BE2C (cell line): ENCODE measurements around the gene PCDH9.

ENCODE experiments used
- DNase-seq: peaks from one replicate; pipeline ENCODE4 v3.0.0-alpha.2; 2020
- H3K27me3 ChIP-seq: fragments of 250-450 bp; sonication (Bioruptor Pico); 2 replicates; pipeline ENCODE4 v1.5.1; 2020; ENCODE audit warnings: mild to moderate bottlenecking
- H3K36me3 ChIP-seq: fragments of 250-450 bp; sonication (Bioruptor Pico); 2 replicates; pipeline ENCODE4 v1.5.1; 2020; ENCODE audit warnings: mild to moderate bottlenecking
- H3K4me1 ChIP-seq: fragments of 250-450 bp; sonication (Bioruptor Pico); 2 replicates; pipeline ENCODE4 v1.5.1; 2020
- H3K4me3 ChIP-seq: 2 replicates; pipeline ENCODE4 v1.5.1; 2011; ENCODE audit warnings: low read depth, low read length
- H3K9me3 ChIP-seq: fragments of 250-450 bp; sonication (Bioruptor Pico); 2 replicates; pipeline ENCODE4 v1.5.1; 2020
- TF ChIP-seq, protein P1 (sequence below): IDR thresholded peaks from 2 replicates; pipeline ENCODE4 v1.5.1; 2012; ENCODE audit warnings: mild to moderate bottlenecking, low read depth, low read length

The PCDH9 gene

DNA sequence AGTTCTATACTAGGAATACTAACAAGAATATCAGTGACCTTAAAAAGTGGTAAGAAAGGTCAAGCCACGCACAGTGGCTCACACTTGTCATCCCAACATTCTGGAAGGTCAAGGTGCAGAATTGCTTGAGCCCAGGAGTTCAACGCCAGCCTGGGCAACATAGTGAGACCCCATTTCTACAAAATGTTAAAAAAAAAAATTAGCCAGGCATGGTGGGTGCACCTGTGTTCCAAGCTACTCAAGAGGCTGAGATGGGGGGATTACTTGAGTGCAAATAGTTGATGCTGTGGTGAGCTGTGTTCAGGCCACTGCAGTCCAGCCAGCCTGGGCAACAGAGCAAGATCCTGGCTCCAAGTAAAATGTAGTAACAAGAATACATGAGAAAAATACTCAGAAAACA is 61.8 kb downstream of the PCDH9 start:
- H3K4me3 ChIP-seq: no peak overlapping the region
- TF ChIP-seq, protein P1, sequence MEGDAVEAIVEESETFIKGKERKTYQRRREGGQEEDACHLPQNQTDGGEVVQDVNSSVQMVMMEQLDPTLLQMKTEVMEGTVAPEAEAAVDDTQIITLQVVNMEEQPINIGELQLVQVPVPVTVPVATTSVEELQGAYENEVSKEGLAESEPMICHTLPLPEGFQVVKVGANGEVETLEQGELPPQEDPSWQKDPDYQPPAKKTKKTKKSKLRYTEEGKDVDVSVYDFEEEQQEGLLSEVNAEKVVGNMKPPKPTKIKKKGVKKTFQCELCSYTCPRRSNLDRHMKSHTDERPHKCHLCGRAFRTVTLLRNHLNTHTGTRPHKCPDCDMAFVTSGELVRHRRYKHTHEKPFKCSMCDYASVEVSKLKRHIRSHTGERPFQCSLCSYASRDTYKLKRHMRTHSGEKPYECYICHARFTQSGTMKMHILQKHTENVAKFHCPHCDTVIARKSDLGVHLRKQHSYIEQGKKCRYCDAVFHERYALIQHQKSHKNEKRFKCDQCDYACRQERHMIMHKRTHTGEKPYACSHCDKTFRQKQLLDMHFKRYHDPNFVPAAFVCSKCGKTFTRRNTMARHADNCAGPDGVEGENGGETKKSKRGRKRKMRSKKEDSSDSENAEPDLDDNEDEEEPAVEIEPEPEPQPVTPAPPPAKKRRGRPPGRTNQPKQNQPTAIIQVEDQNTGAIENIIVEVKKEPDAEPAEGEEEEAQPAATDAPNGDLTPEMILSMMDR: no peak
- H3K4me1 ChIP-seq: no peaks in the 10 kb centered on the region; the same call in 1 of the 2 replicates
- no peaks in the 10 kb centered on the region for H3K9me3 ChIP-seq
- no peak for DNase-seq
- no peaks in the 10 kb centered on the region for H3K27me3 ChIP-seq
- H3K36me3 ChIP-seq: no peaks in the 10 kb centered on the region

DNA sequence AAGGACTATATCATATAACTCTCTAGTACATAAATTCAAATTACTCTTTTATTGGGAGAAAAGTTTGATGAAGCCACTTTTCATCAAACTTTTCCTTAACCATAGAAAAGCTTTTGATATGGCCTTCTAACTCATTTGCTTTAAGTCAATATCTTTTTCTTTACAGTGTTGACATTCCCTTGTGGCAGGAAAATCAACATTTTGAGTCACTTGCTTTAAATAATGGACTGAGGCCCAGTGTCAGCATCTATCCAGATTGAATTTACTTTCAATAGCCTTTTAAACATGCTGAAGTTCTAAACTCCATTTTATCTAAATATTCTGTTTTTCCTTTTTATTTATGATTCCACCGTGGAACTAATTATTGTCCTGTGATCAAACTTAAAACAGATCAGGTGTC is 62.7 kb downstream of the PCDH9 start:
- Histone ChIP-seq H3K36me3 (no peaks in the 10 kb centered on the region), H3K9me3 (no peaks in the 10 kb centered on the region), H3K27me3 (no peaks in the 10 kb centered on the region), H3K4me1 (no peaks in the 10 kb centered on the region), H3K4me3 (no peak overlapping the region)
- DNase-seq: no peak
- TF ChIP-seq, protein P1: no peak

DNA sequence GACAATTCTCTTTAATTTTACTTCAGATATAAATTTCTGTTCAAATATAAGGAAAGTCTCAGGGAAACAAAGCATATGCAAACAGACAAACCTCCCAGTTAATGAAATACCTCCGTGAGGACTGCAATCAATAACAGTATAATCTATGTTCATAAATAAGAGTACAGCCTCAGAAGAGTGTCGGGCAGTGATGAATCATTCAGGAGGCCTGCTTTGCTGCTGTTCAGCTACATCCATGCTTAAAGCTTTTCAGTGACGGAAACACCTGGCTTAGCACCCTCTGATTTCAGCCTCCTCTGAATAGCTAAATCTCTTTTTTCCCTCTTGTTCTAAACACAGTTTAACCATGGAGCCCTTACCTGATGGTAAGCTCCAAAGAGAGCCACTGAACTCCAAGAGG is 69.0 kb downstream of the PCDH9 start:
- Histone ChIP-seq H3K27me3 (no peaks in the 10 kb centered on the region), H3K4me3 (no peak overlapping the region), H3K4me1 (peaks cover 5% of the 10 kb centered on the region; the same call in 1 of the 2 replicates), H3K9me3 (no peaks in the 10 kb centered on the region), H3K36me3 (no peaks in the 10 kb centered on the region)
- no peak for DNase-seq
- TF ChIP-seq, protein P1: no peak

DNA sequence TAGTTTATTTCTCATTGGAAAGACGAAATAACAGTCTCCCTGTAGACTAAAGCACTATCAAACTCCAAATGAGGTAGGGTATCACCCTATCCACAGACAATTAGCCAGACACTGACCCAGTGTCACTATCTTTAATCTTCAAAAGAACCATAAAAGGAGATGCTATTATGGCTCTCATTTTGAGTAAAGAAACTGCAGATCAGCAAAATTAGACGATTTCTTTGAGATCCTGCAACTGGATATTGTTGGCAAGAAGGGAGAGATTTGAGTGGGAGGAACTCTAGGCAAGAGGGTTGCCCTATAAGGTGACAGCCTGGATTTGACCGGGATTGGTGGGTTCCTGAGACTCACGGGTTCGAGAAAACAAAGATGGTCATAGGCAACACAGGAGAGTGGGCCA is 71.2 kb downstream of the PCDH9 start:
- DNase-seq: no peak
- no peaks in the 10 kb centered on the region for H3K36me3 ChIP-seq
- H3K4me1 ChIP-seq: peaks cover 5% of the 10 kb centered on the region; the same call in 1 of the 2 replicates
- no peak overlapping the region for H3K4me3 ChIP-seq
- TF ChIP-seq, protein P1: no peak
- H3K9me3 ChIP-seq: no peaks in the 10 kb centered on the region
- H3K27me3 ChIP-seq: no peaks in the 10 kb centered on the region

DNA sequence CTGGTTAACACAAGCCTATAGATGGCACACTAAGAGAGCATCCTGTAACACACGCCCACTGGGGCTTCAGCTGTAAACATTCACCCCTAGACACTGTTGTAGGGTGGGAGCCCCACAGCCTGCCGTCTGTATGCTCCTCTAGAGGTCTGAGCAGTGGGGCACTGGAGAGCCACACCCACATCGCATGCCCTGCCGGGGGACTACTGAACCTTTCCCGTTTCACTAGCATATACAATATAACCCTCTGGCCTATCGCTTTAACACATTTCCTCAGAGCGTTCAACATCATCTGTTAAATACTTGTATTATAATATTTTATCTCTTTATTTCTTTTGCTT is 73.4 kb downstream of the PCDH9 start:
- H3K4me3 ChIP-seq: no peak overlapping the region
- H3K9me3 ChIP-seq: no peaks in the 10 kb centered on the region
- H3K36me3 ChIP-seq: no peaks in the 10 kb centered on the region
- peaks cover 12% of the 10 kb centered on the region for H3K4me1 ChIP-seq
- no peaks in the 10 kb centered on the region for H3K27me3 ChIP-seq
- DNase-seq: no peak
- TF ChIP-seq, protein P1: no peak

DNA sequence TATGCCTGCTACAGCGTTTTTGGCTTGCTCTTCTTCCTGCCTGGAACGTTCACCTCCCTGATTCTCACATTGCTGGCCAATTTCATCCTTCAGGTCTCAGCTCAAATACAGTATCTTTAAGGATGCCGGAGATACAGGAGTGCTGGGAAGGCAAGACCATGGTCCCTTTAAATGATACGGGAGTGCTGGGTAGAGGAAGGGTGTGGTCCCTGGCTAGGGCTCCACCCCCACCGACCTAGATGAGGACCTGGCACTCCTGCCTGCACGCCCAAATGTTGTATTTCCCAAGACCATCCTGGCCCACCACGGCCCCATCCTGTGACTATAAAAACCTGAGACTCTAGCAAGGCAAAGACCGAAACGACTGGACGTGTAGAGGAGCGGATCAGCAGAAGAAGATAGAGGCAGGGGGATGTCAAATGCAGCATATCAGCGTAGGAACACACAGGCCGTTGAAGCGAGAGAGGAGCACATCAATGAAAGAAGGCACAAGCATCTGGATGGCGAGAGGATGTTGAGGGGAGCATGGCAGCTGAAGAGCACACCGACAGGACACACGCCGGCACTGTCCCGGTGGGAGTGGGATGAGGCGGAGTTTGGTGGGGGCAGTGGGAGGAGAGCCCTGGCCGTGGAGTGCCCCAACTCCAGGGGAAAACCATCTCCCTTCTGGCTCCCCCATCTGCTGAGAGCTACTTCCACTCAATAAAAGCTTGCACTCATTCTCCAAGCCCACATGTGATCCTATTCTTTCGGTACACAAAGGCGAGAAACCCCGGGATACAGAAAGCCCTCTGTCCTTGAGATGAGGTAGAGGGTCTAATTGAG is 74.0 kb downstream of the PCDH9 start:
- Histone ChIP-seq H3K36me3 (no peaks in the 10 kb centered on the region), H3K4me1 (peaks cover 12% of the 10 kb centered on the region), H3K9me3 (no peaks in the 10 kb centered on the region), H3K27me3 (no peaks in the 10 kb centered on the region), H3K4me3 (no peak overlapping the region)
- TF ChIP-seq, protein P1: no peak
- DNase-seq: no peak
